Sigmoid colon (tissue), 7 donors: ENCODE results near the gene SLX4IP. TPM values are rescaled to one million over a fixed set of nuclear protein-coding genes. Genes with fewer than 3 reads are reported as not detected.
A peak's percentile ranks its signal among the peaks of the same experiment; 100 is the strongest.

Source experiments
- DNase-seq: peaks from one replicate; pipeline ENCODE4 v3.0.0-alpha.2; 2019
- H3K27ac ChIP-seq, 4 donors: fragments of 200-600 bp; sonication (generic); one replicate each; pipeline ENCODE4 v1.5.1; 2016 to 2019; ENCODE audit warnings: mild to moderate bottlenecking in 1 of 4
- H3K27me3 ChIP-seq, 3 donors: fragments of 200-600 bp; sonication (generic); one replicate each; pipeline ENCODE4 v1.5.1; 2019; ENCODE audit warnings: mild to moderate bottlenecking in 1 of 3
- H3K36me3 ChIP-seq, 4 donors: fragments of 200-600 bp; sonication (generic); one replicate each; pipeline ENCODE4 v1.5.1; 2016 to 2019
- H3K4me1 ChIP-seq, 4 donors: fragments of 200-600 bp; sonication (generic); one replicate each; pipeline ENCODE4 v1.5.1; 2017 to 2019
- H3K4me3 ChIP-seq, 4 donors: fragments of 200-600 bp; sonication (generic); one replicate each; pipeline ENCODE4 v1.5.1; 2017 to 2019; ENCODE audit warnings: mild to moderate bottlenecking in 2 of 4, moderate library complexity in 1 of 4
- H3K9me3 ChIP-seq, 4 donors: fragments of 200-600 bp in 3 of 4; sonication (generic) in 3 of 4; one replicate each; pipeline versions ENCODE4 v1.5.1 to v1.6.1; 2013 to 2019
- CTCF ChIP-seq, 4 experiments: fragments of 450-650 bp in 3 of 4; fragments of 200-600 bp in 1 of 4; IDR thresholded peaks; one replicate each; pipeline ENCODE4 v1.5.1; 2016 to 2019; ENCODE audit warnings: antibody characterized with exemption in 4 of 4, mild to moderate bottlenecking in 3 of 4, moderate library complexity in 2 of 4
- EP300 ChIP-seq, 4 donors: sonication (generic); formaldehyde crosslinking; IDR thresholded peaks; one replicate each; pipeline ENCODE4 v1.6.1; 2017; ENCODE audit warnings: antibody characterized with exemption in 4 of 4
- POLR2A ChIP-seq, 2 donors: fragments of 450-650 bp; IDR thresholded peaks; one replicate each; pipeline ENCODE4 v1.6.1; 2016; ENCODE audit warnings: antibody characterized with exemption in 2 of 2, mild to moderate bottlenecking in 2 of 2, moderate library complexity in 2 of 2
- POLR2AphosphoS5 ChIP-seq, 4 donors: sonication (generic); formaldehyde crosslinking; IDR thresholded peaks; one replicate each; pipeline ENCODE4 v1.6.1; 2017; ENCODE audit warnings: antibody characterized with exemption in 4 of 4
- WGBS, 2 donors: extraction: QIAGEN DNeasy Blood & Tissue Kit; methylation state at CpG; one replicate each; pipeline ENCODE4 v1.1.7; 2013; 5-methylcytosine and 5-hydroxymethylcytosine counted together
- intact Hi-C: fragments of 100-400 bp; cut with DNase I; formaldehyde crosslinking; loops from one replicate; pipeline ENCODE4 v1.15.1; 2023
- polyA plus RNA-seq, 3 donors: library from polyadenylated mRNA; stranded (reverse); fragments of 200-250 nt; gene quantifications; one replicate each; pipeline ENCODE4 v1.2.3, GENCODE V29; 2013
- total RNA-seq, 4 donors: library from RNA; depleted of rRNA; stranded (reverse); fragments of >200 nt; gene quantifications; one replicate each; pipeline ENCODE4 v1.1.0, GENCODE V29; 2016
- donor health status: healthy with polysubstance abuse.
- donor health status: Bipolar disorder and iron deficiency.
- donor health status: healthy.

Gene SLX4IP
- total and polyA plus RNA-seq, 7 donors = 1.2 to 4.2 (median 2.4) TPM

DNA sequence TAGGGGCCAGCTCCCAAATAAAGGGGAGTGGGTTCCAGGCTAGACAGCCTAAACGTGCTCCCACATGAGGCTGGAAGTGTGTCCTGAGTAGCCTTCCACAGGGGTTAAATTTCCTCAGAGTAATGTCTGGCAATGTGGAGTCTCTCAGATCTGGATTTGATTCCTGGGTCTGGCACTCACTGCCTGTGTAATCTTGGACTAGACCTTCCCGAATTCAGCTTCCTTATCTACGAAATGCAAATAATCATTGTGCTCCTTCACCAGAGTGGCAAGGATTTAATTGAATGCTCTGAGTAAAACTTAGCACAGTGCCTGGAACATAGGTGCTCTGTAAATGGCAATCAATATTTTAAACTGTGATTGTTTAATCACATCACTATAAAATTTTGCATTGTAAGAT lies 114.4 kb downstream of the SLX4IP start:
- intact Hi-C loops = no loop called here
- WGBS, 2 donors = 30 to 71% methylated on average over 3 of the region's 3 CpGs
- no peaks in the 10 kb centered on the region for H3K27me3 ChIP-seq
- peaks cover 0 to 18% (median 11%) of the 10 kb centered on the region in 4 donors for H3K4me1 ChIP-seq
- DNase-seq = no peak
- no peaks in the 10 kb centered on the region for H3K36me3 ChIP-seq
- TF ChIP-seq CTCF (IDR thresholded peaks at IDR 0.05) (no peak), EP300 (IDR thresholded peaks at IDR 0.05) (no peak), POLR2AphosphoS5 (IDR thresholded peaks at IDR 0.05) (no peak), POLR2A (IDR thresholded peaks at IDR 0.05) (no peak)
- H3K4me3 ChIP-seq = no peak overlapping the region
- no peaks in the 10 kb centered on the region for H3K9me3 ChIP-seq
- no peak overlapping the region for H3K27ac ChIP-seq

DNA sequence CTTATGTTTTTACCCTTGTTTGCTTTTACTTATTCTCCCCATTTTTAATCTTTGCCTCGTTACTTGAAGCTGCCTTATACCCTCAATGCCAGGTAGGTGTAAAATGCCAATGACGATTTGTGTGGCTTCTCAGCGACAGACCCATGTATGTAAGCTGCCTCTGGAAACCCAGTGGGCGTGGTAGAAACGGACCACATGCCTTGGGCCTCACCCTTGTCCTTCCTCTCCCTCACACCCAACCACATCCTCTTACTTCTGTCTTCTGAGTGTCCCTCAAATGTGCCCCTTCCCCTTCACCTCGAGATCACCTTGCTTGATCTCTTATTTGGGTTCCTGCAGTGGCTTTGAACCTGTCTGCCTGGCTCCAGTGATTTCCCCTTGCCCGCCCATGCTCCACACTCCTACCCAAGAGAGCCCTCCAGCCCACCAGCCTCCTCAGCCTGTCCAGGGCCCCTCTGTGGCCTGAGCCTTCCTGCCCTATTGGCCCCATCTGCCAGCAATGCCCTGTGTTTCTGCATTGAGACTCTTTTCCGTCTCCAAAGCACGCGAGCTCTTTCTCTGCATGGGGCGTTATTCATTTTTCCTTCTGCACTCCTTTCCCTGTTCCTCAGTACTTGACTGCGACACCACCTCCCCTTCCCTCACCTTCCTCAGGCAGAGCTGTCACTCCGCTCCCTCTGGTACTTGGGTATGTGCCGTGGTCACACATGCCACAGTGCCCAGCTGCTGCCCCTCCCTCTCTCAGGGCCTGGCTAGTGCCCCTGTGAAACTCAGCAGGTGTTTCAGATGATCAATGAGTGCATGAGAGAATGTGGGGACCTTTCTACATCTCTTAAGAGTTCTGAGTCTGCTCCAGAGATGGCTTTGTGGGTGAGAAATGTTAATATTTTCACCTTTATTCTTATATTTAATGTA lies 115.4 kb downstream of the SLX4IP start:
- no peak for TF ChIP-seq EP300 (IDR thresholded peaks at IDR 0.05)
- no peak for TF ChIP-seq CTCF (IDR thresholded peaks at IDR 0.05)
- no peak for DNase-seq
- 80 to 87% methylated on average over 14 of the region's 14 CpGs for WGBS, 2 donors
- Histone ChIP-seq H3K9me3 (no peaks in the 10 kb centered on the region), H3K4me1 (peaks cover 0 to 20% (median 12%) of the 10 kb centered on the region in 4 donors), H3K27ac (no peak overlapping the region), H3K4me3 (no peak overlapping the region), H3K36me3 (no peaks in the 10 kb centered on the region), H3K27me3 (no peaks in the 10 kb centered on the region)
- intact Hi-C loops = loop anchor here (5.0 kb wide), 2 partner anchors 78 to 122 kb away; partner anchors contain the start of gene JAG1

GRCh38 chr20:10551732-10552724 lies 116.9 kb downstream of the SLX4IP start:
- Histone ChIP-seq H3K27me3 (no peaks in the 10 kb centered on the region), H3K4me3 (no peak overlapping the region), H3K27ac (peak overlapping the region in 1 of 4 donors; percentile 1), H3K36me3 (no peaks in the 10 kb centered on the region), H3K4me1 (peaks cover 0 to 28% (median 15%) of the 10 kb centered on the region in 4 donors), H3K9me3 (no peaks in the 10 kb centered on the region)
- 87% methylated on average over 8 of the region's 8 CpGs for WGBS, 2 donors
- DNase-seq = no peak
- no peak for TF ChIP-seq EP300 (IDR thresholded peaks at IDR 0.05)
- no peak for TF ChIP-seq CTCF (IDR thresholded peaks at IDR 0.05)
- TF ChIP-seq POLR2A (IDR thresholded peaks at IDR 0.05) = no peak
- TF ChIP-seq POLR2AphosphoS5 (IDR thresholded peaks at IDR 0.05) = no peak
- intact Hi-C loops = loop anchor here (2.0 to 5.0 kb wide), 3 partner anchors 80 to 723 kb away; partner anchors contain the start of gene JAG1

GRCh38 chr20:10553326-10553984 lies 118.3 kb downstream of the SLX4IP start:
- Histone ChIP-seq H3K27ac (no peak overlapping the region), H3K9me3 (no peaks in the 10 kb centered on the region), H3K4me1 (peaks cover 0 to 29% (median 15%) of the 10 kb centered on the region in 4 donors), H3K27me3 (no peaks in the 10 kb centered on the region), H3K4me3 (no peak overlapping the region), H3K36me3 (no peaks in the 10 kb centered on the region)
- WGBS, 2 donors = 41 to 54% methylated on average over 5 of the region's 5 CpGs
- TF ChIP-seq POLR2AphosphoS5 (IDR thresholded peaks at IDR 0.05) (no peak), CTCF (IDR thresholded peaks at IDR 0.05) (peak; percentile 55 to 71 (median 66))
- intact Hi-C loops = loop anchor here (2.0 to 5.0 kb wide), 3 partner anchors 81 to 721 kb away; partner anchors contain the start of gene JAG1
- DNase-seq = peak; percentile 79
